Stimulated activated CD8-positive, alpha-beta memory T cell treated with anti-CD3 and anti-CD28 coated beads, Interleukin-4, amount 100 ng/mL, for 1 hour (primary cell): ENCODE data around the gene MCIDAS.

ENCODE experiments used
- DNase-seq, 2 donors: peaks; one replicate each; pipeline ENCODE4 v3.0.0-alpha.2; 2020; ENCODE audit warnings: low read depth in 2 of 2, low spot score in 1 of 2

MCIDAS gene

DNA sequence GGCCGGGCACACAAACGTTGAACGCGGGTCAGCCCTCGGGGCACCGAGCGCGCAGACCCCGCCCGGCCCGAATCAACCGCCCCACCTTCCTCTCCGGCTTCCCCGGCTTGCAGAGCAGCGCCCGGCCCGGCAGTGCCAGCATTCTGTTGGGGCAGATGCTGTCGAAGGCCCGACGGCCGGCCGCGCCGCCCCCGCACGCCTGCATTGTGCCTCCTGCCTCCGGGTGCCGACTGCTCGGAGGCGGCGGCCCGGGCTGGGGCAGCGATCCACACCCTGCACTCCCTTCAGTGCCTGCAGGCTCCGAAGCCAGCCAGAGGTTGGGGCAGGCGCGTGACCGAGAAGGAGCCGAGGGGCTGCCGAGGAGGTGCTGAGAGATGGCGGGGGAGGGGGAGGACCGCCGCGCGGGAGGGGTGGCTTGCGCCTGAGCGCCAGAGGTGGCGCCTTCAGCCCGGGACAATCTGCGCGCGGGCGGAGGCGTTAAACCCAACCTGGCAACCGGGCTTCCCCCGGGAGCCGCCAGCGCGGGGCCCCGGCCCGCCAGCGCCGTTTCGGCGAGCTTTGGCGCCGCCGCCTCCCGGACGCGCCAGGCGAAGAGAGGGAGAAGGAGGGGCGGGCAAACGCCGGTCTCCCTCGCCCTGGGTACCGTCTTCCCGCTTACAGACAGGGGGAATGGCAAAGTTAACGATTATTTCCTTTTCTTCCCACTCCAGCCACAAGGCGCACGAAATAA, at the start of gene MCIDAS:
Gene MCIDAS (minus strand): TSS at position 382 of the 730 bp plus-strand sequence. CDS start 177 bp downstream, at position 205.
- no peak for DNase-seq

DNA sequence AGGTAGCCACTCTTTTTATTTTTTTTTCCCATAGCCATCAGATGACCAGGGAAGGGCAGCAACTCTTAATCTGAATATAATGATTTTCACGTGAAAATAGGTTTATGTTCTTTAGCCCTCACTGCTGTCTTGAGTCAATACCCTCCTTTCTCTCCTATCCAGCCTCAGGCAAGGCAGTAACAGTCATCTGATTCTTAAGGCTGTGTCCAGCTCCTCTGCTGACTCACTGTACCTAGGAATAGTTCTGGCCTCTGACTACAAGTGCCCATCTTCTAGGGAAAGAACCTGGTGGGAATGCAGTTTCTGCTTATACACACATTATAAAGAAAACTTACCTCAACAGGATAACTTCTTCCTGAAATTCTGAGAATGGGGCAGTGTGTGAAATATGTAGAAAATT, 49.7 kb upstream of the MCIDAS start:
- DNase-seq, result no peak

GRCh38 chr5:55258339-55258738, 31.2 kb upstream of the MCIDAS start:
- no peak for DNase-seq

- no peak for DNase-seq
Observed at GRCh38 chr5:55254802-55255201, 27.7 kb upstream of the MCIDAS start.

DNA sequence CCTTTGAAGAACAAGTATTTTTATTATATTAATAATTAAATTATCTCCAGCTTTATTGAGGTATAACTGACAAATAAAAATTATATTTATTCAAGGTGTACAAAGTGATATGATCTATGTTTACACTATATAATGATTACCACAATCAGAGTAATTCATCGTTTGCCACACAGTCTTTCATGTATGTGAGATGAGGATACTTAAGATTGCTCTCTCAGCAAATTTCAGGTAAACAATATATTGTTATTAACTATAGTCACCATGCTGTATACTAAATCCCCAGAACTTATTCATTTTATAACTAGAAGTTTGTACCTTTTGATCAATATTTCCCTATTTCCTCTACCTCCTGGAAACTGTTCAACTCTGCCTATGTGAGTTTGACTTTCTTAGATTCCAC, 22.9 kb upstream of the MCIDAS start:
- no peak for DNase-seq

- no peak for DNase-seq
Observed at GRCh38 chr5:55241746-55242145, 14.6 kb upstream of the MCIDAS start.

DNA sequence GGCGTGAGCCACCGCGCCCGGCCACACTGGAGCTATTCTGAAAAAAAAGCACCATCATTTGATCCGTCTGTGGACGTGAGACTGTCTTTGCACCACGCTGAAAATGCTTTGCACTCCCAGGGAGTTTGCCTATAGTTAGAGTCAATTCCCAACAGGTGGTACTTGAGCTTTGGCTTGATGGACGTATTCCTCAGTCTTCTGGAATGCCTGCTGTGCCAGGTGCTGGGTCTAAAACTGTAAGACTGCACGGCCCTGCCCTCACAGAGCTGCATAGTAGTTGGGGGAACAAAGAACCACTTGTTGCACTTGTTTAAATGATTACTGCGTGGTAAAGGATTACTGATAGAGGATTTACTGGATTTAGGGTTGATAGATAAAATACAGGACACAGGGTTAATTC, 9.7 kb upstream of the MCIDAS start:
- no peak for DNase-seq

GRCh38 chr5:55234121-55234700, 7.1 kb upstream of the MCIDAS start:
- no peak for DNase-seq

GRCh38 chr5:55232985-55233928, 6.1 kb upstream of the MCIDAS start, which contains the start of gene CCNO:
CCNO (minus strand) TSS chr5:55233608; CDS start chr5:55233523, 85 bp downstream.
- no peak for DNase-seq

DNA sequence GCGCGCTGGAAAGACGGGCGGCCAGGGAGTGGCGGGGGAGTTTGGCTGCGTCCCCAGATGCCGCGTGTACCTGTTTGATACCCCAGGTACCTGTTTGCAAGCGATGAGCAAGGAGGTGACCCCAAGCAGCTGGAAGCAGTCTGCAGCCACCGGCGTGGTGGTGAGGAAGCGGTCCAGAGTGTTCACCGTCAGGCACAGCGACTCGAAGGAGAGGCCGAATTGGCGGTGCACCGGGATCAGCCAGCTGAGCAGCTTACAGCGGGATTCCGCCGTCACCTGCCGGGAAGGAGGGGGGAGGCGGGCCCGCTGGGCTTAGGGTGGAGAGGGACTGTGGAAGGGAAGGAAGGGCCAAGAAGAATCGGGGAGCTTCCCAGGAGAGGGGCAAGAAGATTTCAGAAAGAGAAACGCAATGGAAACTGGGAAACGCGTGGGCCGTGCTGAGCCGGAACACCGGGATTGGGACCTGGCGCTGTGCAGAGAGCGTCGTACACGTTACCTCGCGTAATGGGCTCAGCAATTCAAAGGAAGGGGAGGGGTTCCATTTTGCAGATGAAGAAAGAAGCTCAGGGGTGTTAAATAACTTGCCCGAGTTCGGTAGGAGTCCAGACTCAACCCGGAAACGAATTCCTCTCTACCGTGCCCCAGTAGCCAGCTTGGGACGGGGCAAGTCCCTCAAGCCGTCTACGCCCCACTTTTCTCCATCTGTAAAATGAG, 5.3 kb upstream of the MCIDAS start:
- no peak for DNase-seq

DNA sequence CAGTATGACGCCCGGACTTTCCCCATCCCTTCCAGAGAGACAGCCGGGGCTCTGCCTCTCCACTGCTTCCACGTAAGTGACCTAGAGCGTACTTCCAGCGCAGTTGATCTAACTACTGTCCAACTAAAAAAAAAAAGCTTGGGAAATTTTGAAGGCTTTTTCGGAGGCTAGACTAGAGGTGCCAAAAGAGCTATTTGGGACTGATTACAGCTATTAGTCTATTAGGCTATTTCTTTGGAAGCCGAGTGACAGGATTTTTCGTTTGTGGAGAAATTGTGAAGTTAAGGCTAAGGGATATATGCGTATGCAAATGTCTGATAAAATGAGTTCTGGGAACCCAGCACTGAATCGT, 4.8 kb upstream of the MCIDAS start:
- no peak for DNase-seq

DNA sequence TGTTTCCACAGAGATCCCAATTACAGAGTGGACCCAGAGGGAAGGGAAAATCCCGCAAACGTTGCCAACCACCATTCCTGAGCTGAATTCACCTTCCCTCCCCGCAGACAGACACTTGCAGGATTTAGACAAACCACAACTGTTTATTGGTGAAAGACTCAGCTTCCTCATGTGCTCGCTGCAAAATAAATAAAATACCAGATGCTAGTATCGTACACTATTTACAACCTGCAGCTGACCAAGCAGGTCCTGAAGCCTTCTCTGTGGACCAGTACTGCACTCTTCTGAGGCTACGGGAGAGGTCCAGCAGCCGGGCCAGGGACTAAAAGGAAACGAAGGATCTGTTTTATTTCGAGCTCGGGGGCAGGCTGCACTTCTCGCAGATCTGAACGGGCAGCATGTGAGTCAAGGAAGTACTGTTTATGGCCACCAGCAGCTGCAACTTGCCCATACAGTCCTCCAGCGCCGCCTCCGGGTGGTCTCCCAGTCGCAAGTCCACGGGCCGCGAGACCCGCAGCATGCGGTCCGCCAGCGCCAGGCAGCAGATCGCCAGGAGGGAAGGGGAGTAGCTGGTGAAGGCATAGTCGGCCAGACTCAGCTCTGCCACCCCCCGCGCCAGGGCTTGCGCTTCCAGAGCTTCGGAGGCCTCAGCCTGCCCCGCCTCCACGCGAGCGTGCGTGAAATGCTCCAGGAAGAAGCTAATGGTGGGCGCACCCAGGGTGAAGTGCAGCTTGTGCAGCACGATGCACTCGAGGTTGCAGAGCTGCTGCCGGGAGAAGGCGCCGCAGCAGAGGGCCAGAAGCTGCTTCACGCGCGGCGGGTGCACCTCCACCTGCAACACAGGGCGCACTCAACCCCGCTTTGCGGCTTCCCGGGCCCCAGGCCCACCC, 4.2 kb upstream of the MCIDAS start:
- no peak for DNase-seq

DNA sequence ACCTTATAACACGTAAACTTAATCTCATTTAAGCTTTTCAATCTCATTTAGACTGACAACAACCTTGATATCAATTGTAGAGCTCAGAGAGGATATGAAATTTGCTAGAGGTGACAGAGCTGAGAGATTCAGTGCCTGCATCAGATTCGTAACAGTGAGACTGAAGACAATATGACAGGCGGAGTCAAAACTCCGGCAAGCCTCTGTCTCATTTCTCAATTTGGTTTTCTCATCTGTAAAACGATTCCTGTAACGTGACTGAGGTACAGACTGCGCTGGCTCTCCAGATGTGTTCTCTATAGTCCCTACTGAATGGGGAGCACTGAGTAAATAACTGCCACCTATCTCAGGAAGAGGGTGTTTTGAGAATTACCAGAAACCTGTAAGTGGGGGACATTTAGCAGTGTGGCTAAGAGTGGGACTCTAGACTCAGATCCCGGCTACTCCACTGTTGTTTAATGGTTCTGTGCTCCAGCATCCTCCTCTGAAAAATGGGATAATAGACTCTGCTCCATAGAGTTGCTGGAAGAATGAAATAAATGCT, 3.0 kb upstream of the MCIDAS start:
- no peak for DNase-seq

DNA sequence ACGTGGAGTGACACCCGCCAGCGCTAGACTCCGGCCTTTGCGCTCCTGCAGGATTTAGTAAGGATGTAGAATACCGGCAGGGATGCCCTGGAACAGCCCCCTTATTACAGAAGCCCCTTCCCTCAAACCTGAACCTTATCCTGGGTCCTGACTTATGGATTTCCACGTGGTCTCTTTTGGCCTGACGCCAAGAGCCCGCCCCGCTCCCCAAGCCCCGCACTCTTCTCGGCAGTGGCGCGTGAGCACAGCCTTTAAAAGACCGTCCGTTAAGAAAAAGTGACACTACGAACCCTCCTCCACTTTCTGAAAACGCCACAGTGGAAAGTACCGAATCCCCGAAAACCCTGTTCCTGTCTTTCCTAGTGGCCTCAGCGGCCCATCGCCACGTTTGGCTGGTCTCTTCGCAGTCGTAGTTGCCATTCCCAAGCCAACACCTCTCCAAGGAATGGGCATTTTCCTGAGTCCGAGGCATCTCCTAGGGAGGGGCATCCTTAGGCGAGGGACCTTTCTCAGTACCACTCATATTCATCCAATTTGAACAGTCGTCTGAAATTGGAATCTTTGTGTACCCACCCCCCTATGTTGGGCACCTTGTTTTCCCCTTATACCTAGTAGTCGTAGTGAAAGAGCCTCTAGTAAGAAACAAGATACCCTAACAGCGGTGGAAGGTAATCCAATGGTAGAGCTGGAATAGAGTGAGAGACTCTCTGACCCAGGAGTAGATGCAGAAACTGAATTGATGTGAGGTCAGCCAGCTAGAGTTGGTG, 732 bp upstream of the MCIDAS start:
- DNase-seq, result no peak

DNA sequence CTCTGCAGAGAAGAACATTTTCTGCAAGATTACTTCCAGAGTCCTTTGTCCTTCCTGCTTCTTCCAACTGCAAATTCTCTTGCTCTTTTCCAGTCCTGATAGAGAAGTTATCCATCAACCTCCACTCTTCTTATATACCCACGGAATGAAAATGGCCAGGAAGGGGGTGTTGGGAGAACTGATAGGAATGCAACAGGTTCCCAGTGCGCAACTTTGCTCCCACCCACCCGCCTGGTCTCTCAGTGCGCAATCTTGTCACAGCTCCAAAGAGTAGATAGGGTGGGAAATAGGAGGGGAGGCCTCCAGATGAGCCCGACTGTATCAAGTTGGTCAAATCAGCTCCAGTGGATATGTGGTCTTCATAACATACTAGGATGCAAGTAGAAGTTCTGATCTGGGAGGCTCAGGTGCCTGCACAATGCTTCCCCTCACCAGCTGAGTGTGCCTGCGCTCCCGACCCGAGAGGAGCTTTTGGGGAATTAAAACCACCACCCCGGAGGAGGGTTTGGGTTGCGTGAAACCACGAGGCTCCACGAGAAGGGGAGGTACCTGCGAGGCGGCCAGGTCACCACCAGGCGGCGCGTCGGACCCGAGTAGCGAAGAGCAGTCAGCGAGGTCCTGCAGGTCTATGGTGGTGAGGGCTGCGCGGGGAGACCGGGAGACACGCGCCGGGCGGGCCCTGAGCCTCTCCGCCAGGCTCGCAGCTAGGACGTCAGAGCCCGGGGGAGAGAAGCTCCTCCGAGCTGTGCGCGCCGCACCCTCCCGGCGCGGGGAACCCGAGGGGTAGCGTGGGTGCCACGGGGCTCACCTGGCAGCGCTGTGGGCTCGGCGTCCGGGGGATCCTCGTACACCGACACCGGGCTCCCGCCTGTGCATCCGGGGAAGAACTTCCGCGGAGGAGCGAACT, 835 bp downstream of the MCIDAS start:
- DNase-seq, result no peak

- DNase-seq, result no peak
Observed at GRCh38 chr5:55225346-55225745, 1.8 kb downstream of the MCIDAS start.

DNA sequence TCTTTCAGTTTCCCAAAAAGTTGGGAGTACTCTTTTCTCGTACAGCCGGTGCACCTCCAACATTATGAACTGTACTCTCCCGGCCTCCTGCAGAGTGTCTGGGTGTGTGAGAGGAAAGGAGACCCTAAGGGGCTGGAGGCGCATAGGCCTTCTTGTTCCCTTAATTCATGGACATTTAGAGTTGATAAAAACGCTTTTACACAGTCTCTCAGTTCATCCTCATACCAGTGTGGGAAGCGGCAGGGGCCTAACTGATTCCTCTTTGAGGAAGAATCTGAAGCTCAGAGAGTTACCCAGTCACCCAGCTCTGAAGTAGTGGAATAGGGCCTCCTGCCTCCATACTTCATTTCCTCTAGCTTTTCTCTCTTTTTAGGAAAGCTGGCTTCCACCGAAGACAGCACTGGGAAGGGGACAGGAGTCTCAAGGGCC, 3.3 kb downstream of the MCIDAS start:
- DNase-seq, result no peak
